ENCODE measurements around the gene CNTN4. TPM values are rescaled to one million over a fixed set of nuclear protein-coding genes. Genes with fewer than 3 reads are reported as not detected.
"Not testable (repeated sequence)": the region's sequence is repeated elsewhere in the genome, so short reads cannot be mapped to it uniquely, and the experiment has no call there.

The CNTN4 gene
- total RNA-seq, 4 donors from 2014 or later: 2.6 to 91.2 (median 13.2) TPM

DNA sequence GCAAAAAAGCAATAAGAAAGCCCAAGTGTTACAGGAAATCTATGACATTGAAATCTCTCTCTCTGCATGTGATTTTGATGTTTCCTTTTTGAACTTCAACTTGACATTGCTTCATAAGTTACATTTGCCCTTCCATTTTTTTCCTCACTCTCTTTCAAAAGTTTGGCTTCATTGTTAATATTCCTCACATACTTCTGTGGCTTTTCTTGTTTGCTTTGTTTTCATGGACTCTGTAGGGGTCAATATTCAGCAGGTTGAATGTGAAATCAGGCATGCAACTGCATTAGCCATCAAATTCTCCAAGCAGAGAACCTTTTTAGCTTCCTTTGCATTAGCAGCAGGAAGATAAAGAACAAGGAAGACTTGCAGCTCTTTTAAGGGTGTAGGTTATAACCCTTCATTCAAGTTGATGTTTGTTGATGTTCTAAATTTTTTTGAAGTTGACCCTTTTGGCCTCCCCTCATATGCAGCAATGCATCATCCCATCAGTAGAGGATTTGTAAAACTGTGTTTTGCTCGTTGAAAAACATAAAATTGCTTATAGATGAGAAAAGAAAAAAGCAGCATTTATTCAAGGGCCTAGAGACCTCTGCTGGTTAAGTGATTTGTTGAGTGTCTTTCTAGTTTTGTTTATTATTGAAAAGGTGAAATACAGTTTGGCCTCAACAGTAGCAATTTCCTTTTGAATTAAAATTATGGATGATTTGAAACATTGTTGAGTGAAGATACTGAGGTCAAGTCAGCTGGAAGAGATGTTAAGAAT is 800.1 kb downstream of the CNTN4 start:
- no peaks in the 10 kb centered on the region for H3K4me1 ChIP-seq
- intact Hi-C loops (cut with DNase I; ENCODE audit: low total_unique reads): no loop called here
- no peaks in the 10 kb centered on the region for H3K27me3 ChIP-seq
- H3K4me3 ChIP-seq: no peak overlapping the region
- DNase-seq: no peak
- H3K9me3 ChIP-seq: no peaks in the 10 kb centered on the region
- TF ChIP-seq POLR2A (IDR thresholded peaks at IDR 0.05): no peak
- TF ChIP-seq, protein P1, sequence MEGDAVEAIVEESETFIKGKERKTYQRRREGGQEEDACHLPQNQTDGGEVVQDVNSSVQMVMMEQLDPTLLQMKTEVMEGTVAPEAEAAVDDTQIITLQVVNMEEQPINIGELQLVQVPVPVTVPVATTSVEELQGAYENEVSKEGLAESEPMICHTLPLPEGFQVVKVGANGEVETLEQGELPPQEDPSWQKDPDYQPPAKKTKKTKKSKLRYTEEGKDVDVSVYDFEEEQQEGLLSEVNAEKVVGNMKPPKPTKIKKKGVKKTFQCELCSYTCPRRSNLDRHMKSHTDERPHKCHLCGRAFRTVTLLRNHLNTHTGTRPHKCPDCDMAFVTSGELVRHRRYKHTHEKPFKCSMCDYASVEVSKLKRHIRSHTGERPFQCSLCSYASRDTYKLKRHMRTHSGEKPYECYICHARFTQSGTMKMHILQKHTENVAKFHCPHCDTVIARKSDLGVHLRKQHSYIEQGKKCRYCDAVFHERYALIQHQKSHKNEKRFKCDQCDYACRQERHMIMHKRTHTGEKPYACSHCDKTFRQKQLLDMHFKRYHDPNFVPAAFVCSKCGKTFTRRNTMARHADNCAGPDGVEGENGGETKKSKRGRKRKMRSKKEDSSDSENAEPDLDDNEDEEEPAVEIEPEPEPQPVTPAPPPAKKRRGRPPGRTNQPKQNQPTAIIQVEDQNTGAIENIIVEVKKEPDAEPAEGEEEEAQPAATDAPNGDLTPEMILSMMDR (IDR thresholded peaks at IDR 0.05): no peak
- no peak overlapping the region for H3K27ac ChIP-seq
- H3K36me3 ChIP-seq: no peaks in the 10 kb centered on the region

DNA sequence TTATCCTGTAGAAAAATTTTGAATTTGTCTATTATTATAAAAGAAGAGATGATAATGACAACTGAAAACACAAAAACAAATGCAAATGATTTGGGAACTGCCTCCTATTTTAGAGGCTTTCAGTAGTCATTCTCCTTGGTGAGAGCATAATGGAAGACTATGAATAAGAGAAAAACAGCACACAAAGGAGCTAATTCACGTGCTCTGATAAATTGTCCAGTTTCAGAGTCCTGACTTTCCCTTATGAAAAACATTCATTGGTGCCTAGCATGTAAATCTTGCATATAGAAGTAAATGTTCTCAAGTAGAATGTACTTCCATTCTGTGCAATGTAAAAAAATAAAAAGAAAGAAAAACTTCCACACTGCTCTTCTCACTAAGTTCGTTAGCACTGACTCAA is 805.4 kb downstream of the CNTN4 start:
- Histone ChIP-seq H3K36me3 (no peaks in the 10 kb centered on the region), H3K4me1 (no peaks in the 10 kb centered on the region), H3K27me3 (no peaks in the 10 kb centered on the region), H3K27ac (no peak overlapping the region), H3K4me3 (no peak overlapping the region), H3K9me3 (no peaks in the 10 kb centered on the region)
- intact Hi-C loops (cut with DNase I; ENCODE audit: low total_unique reads): no loop called here
- TF ChIP-seq, protein P1 (IDR thresholded peaks at IDR 0.05): no peak
- TF ChIP-seq POLR2A (IDR thresholded peaks at IDR 0.05): no peak
- no peak for DNase-seq

DNA sequence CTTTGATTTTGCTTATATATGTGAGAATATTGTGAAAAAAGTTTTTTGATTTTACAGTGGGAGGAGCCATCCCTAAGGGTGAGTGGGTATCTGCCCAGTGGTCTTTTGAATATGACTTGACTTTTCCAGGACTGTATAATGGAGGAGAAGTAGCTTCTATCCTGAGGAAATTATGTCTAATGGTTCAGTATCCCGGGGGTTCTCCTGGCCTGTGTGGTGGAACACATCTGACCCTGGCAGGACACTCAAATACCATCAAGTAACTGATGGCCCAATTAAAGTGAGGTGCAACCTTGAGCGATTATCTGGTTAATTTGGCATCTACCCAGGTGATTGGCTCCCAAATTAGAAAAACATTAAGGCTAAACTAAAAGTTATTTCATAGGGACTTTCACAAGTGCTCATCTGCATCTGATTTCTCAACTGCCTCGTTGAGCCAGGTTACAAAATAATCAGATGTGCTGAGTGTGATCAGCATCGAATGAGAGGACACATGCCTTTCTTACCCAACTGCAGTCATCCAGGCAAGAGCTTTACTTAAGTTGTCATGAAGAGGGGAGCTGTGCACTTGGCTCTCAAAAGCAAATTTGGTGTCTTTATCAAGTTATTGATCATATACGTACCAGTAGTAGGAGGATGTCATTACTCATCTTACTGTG is 810.2 kb downstream of the CNTN4 start:
- Histone ChIP-seq H3K4me1 (no peaks in the 10 kb centered on the region), H3K36me3 (no peaks in the 10 kb centered on the region), H3K9me3 (no peaks in the 10 kb centered on the region), H3K27me3 (no peaks in the 10 kb centered on the region), H3K27ac (no peak overlapping the region), H3K4me3 (no peak overlapping the region)
- intact Hi-C loops (cut with DNase I; ENCODE audit: low total_unique reads): no loop called here
- TF ChIP-seq, protein P1 (IDR thresholded peaks at IDR 0.05): no peak
- no peak for DNase-seq

DNA sequence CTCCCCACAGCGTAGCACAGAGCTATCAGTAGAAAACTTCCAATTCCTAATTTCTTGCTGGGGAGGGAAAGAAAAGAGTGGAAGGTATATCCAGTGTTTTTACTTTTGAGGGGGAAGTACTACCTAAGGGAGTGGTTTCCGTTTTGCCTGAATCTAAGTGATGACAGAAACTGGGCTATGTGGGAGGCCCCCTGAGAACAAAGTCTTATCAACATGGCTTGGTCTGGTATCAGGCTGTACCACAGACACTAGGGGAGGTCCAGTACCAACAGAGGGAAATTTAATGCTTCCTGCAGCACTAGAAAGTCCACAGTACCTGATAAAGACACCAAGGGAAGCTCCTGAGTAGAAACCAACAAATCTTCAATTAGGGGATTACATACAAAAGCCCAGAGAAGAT is 812.3 kb downstream of the CNTN4 start:
- no peak for DNase-seq
- H3K4me1 ChIP-seq: no peaks in the 10 kb centered on the region
- intact Hi-C loops (cut with DNase I; ENCODE audit: low total_unique reads): no loop called here

DNA sequence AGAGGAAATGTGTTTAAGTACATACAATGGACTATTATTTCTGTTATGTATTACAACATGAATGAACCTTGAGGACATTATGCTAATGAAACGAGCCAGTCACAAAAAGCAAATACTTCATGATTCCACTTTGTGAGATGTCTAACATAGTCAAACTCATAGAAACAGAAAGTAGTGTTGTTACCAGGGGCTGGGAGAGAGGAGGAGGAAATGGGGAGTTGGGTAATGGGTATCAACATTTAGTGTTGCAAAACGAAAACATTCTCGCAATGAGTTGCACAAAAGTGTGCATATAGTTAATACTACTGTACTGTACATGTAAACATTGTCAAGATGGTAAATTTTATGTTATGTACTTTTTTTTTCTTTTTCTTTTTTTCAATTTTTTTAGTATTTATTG is 817.2 kb downstream of the CNTN4 start:
- Histone ChIP-seq H3K4me1 (no peaks in the 10 kb centered on the region), H3K4me3 (no peak overlapping the region), H3K27ac (no peak overlapping the region), H3K9me3 (no peaks in the 10 kb centered on the region), H3K36me3 (no peaks in the 10 kb centered on the region), H3K27me3 (no peaks in the 10 kb centered on the region)
- intact Hi-C loops (cut with DNase I; ENCODE audit: low total_unique reads): no loop called here
- DNase-seq: no peak
- TF ChIP-seq POLR2A (IDR thresholded peaks at IDR 0.05): no peak
- TF ChIP-seq, protein P1 (IDR thresholded peaks at IDR 0.05): no peak

More for the DNA sequence above, 812.3 kb downstream of the CNTN4 start:
- Histone ChIP-seq H3K27me3 (no peaks in the 10 kb centered on the region), H3K9me3 (no peaks in the 10 kb centered on the region), H3K36me3 (no peaks in the 10 kb centered on the region), H3K27ac (no peak overlapping the region), H3K4me3 (no peak overlapping the region)
- no peak for TF ChIP-seq POLR2A (IDR thresholded peaks at IDR 0.05)
- TF ChIP-seq, protein P1 (IDR thresholded peaks at IDR 0.05): no peak

GRCh38 chr3:2916640-2917039 is 818.0 kb downstream of the CNTN4 start:
- H3K27ac ChIP-seq; intact Hi-C loops (cut with DNase I; ENCODE audit: low total_unique reads); H3K4me1 ChIP-seq; H3K9me3 ChIP-seq; H3K27me3 ChIP-seq; H3K36me3 ChIP-seq; DNase-seq; H3K4me3 ChIP-seq: not testable (repeated sequence)
